Measurements from ENCODE around the gene RNFT2.

GRCh38 chr12:116898669-116899068 lies 160.6 kb downstream of the RNFT2 start:
- no peak for TF ChIP-seq CTCF (IDR thresholded peaks at IDR 0.05)
- TF ChIP-seq POLR2A (IDR thresholded peaks at IDR 0.05): no peak

Measured in gastroesophageal sphincter (tissue), 3 donors.